HG03108 (cell line): Measurements from ENCODE around the gene FAM118B.

Experiments used
- ATAC-seq: cut with Tn5 transposase; IDR thresholded peaks from one replicate; pipeline ENCODE4 v1.9.1; 2021; ENCODE audit warnings: moderate library complexity; ENCODE audit not compliant: unreplicated experiment

FAM118B gene

DNA sequence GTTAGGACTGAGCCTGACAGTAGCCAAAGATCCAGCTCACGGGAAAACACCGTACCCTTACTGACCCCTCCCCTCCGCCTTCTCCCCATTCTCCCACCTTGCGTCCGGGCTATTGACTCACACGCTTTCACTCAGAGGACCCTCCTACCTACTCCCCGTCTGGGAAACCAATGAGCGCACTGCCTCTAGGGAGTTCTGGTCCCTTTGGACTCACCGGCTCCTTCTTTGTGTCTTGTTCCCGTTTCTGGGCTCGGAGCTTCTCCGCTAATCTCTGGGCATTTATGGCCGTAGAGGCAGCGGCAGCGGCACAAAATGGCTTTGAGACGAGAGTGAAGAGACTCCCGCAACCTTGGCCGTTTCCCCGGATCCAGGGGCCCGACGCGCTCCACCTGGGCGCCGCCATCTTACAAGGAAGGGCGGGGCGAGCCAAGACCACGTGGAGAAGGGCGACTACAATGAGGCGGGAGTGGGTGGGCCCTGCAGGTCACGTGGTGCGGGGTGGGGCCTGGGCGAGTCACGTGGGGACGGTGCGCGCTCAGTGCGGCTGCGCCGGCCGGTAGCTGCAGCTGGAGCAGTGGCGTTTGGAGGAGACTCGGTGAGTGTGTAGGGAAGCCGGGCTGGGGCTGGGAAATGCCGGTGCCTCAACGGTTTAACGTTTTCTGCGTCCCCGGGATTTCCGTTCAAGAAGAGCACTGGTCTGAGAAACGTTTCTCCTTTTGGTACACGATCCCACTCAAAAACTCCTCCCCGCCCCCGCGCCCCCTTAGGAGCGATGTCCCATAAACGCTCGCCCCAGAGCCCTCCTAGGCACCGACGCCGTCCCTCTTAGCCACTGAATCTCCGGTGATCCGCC is at the start of gene FAM118B, which contains the start of gene RPUSD4:
FAM118B (plus strand) TSS at position 547 of the 853 bp plus-strand sequence. CDS start 23,220 bp downstream, outside the sequence.
RPUSD4 (minus strand) TSS at position 415 of the 853 bp plus-strand sequence; CDS start at position 403, 12 bp downstream.
- peak; percentile 96 for ATAC-seq

DNA sequence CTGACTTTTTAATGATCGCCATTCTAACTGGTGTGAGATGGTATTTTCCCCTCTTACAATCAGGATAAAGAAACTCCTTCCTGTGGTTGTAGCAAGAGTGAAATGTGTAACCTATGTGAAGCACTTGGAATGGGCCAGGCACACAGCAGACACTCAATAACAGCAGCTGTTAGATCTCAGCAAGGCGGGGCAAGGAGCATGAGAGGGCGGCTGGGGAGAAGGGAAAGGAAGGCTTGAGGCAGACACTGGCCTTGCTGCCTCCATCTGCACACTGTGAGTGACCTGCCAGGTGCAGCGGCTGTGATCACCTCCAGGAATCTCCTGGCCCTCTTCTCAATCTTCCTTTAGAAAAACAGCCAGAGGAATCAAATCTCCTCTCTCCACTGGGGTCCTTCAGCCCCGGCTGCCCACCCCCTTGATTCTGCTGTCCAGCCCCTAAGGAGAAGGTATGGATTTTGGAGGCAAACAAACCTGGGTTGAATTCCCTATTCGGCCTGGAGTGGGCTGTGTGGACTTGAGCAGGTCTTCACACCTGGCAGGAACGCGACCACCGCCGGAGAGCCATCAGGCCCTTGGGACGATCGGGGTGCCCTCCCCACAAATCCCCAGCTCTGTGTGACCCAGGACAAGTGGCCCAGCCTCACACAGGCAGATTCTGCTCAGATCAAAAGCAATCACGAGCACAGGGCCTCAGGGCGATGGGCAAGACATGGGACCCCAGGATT is 49.1 kb upstream of the FAM118B start:
- ATAC-seq, result no peak

DNA sequence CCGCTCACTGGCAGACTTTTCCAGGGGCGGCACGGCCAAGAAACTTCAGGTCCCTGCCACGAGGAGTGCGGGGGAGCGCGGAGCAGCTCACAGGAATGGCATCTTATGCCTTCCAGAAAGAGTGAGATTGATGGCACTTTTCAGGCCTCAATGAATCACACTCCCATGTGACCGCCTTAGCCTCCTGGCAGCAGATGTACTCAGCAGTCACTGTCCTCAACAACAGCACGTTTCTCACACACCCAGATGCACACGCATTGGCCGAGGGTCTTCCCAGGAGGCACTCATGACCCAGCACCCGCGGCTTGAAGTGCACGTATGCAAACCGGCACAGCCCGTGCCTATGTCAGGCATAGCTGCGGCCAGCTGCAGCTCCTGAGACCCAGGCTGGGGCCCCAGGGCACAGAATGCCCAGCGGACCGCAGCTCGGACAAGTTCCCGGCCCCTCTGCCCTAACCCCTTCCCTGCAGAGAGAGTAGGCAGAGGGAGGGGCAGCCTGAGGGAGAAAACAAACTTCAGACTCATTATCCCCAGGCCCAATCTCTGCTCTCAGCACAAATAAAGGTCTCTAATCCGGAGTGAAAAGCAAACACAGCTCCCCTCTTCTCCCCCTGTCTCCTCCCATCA is 48.4 kb upstream of the FAM118B start:
- no peak for ATAC-seq

DNA sequence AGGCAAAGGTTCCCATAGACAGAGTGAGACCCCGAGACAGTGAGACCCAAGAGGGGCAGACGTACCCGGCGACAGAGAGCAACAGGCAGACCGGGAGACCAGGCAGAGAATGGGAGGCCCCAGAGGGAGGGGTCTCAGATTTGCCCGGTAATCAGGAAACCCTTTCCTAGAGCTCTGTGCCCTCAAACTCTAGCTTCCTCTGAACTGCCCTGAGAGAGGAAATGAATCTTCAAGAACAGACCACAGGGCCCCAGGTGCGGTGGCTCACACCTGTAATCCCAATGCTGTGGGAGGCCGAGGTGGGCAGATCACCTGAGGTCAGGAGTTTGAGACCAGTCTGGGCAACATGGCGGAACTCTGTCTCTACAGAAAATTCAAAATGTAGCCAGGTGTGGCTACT is 47.8 kb upstream of the FAM118B start:
- ATAC-seq, result no peak

DNA sequence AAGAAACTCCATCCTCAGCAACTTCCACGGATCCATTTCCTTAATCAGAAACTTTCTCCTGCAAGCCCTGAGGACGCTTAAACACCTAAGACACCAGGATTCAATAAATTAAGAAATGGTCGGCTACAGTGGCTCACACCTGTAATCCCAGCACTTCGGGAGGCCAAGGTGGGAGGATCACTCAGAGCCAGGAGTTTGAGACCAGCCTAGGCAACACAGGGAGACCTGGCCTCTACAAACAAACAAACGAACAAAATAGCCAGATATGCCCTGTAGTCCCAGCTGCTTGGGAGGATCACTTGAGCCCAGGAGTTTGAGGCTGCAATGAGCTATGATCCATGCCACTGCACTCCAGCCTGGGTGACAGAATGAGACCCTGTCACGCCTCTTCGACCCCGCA is 46.8 kb upstream of the FAM118B start:
- no peak for ATAC-seq

DNA sequence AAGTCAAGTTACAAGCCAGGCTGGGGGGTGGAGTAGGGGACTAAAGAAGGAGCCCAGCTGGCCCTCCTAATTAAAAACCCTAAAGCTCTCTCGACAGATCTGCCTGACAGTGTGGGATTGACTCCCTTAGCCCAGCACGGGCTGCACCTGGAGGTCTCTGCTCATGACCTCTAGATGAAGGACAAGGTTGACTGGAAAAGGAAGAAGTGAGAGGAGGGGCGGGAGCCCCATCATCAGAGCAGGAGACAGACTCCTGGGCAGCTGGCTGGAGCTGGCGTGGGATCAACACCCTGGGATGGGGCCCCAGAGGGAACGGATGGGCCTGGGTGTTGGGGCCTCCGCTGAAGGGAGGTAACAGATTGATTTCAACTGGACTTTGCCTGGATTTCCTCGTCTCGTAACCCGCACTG is 46.3 kb upstream of the FAM118B start:
- no peak for ATAC-seq

DNA sequence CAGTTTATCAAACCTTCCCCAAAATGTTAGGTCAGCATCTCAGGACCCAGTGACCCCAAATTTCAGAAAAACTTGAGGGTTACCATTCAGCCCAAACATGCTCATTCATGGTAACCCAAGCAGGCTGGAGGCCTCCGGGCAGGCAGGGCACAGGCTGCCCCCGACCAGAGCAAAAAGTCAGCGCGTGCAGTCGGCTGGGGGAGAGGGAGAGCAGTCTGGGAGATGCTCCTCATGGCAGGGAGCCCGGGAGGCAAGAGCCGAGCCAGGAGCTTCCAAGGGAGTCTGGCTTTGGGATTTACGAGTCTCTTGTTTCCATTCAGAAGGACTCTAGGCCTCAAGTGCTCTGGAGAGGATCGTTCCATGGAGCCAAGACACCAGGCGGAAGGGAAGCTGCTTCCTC is 45.8 kb upstream of the FAM118B start:
- ATAC-seq, result no peak

DNA sequence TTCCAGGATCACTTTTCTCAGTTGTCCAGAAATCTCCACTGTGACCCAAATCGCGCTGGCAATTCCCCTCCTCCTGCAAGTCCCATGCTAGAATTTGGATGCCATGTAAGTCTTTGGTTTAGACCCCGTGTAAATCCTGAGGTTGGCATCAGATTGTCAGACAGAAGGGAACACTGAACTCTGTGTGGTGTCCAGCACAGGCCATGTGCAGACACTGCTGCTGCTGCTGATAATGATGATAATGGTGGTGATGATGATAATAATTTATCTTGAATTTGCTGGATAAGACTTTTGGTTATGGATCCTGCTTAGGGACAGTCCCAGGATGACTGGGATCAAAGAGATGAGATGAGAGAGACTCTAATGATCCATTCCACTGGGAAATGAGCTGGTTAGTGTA is 45.2 kb upstream of the FAM118B start:
- no peak for ATAC-seq

DNA sequence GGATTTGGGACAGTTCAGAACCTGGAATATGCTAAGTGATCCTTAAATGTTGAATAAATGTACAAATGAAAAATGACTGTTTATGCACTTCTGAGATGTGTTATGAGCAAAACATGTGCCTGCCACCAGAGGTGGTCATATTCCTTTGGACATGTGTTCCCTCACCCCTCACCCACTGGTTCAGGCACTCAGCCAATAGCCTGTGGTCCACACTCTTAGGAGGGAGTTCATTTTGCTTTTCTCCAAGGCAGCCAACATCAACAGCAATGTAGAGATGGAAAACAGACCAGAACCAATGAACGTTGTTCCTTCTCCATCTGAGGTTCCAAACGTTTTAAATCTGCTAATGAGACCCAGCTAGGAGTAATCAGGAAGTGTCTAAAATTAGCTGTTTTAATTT is 44.1 kb upstream of the FAM118B start:
- ATAC-seq, result no peak

DNA sequence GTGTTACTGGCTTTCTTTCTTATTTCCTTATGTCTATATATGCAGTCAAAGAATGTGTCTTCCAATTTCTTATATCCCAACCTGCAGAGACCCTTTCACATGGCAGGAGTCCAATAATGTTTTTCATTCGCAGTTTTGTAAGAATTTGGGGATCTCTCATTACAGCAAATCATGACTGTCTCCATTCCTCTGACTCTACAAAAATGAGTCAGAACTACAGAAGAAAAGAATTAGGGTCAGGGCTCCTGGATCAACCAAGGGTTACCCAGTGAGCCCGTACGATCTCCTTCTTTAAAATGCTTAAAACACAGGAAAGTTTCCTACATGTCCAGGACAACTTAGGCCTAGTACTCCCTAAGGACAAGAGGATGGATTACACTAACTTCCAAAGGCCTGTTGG is 42.3 kb upstream of the FAM118B start:
- ATAC-seq, result no peak

DNA sequence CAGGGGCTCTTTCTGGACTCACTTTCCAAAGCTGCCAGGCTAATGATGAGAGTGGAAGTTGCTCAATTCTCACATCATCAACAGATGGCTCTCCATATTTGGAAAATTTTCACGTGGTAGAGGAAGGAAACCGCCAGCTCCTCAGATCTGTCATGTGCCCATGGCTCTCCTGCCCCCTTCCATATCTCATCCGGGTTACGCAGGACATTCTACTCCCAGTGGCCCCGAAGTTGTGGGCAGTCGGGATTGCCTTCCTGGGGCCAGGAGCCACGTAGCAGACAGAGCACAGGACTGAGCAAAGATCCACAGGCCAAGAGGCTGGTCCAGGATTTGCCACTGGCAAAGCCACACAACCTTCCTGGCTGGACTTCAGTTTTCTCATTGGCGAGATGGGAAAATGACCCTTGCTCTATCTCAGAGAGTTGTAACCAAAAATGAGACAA is 39.0 kb upstream of the FAM118B start:
- ATAC-seq, result no peak

DNA sequence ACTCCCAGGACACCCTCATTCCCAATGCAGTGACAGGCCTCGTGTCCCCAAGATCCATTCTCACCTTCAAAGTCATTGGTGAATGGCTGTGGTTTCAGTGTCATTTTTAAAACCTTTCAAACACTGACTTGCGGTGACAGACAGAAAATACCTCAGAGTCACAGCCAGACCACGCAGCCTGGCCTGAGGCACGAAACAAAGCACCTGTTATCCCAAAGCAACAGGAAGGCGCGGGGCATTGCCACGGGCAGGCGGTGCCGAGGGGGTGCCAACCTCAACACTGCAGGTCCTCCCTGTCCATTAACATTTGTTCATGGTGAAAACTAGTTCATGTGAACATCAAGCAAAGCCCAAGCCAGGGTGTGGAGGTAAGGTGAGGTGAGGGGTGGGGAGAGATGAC is 38.3 kb upstream of the FAM118B start:
- ATAC-seq, result no peak

DNA sequence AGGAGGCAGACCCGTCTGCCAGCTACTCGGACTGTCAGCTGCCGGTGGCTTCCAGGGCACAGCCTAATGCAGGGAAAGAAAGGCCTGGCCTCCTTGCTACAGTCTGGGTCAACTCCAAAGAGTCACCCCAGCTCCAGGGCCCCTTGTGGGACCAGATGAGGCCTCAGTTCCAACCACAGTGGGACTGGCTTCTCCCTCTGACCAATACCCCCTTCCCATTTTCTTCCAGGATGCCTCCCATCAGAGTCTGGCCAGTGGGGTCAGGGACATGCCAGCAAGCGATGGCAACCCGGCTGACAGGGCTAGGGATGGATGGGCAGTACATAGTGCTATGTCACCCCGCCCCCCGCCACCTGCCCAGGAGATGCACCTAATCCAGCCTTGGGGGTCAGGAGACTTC is 36.8 kb upstream of the FAM118B start:
- no peak for ATAC-seq

DNA sequence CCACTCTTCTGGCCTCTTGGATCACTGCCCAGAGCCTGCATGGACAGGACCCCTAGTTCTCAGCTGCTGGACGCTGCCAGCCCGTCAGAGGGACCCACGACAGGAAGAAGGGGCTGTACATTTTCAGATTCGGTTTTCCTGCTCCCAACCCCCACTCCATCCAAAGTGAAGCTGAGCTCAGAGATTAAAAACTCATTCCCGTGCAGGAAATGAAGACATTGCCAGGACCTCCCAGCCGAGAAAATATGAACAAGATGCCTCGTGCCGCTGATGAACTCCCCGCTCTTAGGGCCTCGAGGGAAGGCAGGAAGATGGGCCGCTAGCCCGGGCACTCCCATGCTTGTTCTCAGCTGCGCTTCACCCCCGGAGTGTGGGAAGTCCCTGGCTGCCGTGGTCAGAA is 36.2 kb upstream of the FAM118B start:
- no peak for ATAC-seq

DNA sequence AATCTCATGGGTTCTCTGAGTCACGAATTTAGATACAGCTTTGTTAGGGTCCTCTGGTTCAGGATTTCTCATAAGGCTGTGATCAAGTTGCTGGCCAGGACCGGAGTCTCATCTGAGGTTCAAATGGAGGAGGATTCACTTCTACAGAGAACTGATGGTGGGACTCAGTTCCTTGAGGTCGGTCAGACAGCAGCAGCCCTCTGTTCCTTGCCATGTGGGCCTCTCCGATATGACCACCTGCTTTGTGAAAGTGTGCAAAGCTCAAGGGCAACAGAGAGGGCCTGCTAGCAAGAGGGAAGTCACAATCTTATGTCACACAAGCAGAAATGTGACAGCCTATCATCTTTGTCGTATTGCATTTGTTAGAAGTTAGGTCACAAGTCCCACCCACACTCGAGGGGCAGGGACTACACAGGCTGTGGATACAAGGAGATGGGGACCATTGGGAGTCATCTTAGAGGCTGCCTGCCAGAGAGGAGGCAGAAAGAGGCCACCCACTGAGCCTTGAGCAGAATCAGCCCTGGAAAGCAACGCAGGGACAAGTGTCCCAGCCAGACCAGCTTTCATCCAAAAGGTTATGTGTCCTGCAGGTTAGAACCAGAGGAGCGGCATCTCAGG is 34.6 kb upstream of the FAM118B start:
- ATAC-seq, result no peak

DNA sequence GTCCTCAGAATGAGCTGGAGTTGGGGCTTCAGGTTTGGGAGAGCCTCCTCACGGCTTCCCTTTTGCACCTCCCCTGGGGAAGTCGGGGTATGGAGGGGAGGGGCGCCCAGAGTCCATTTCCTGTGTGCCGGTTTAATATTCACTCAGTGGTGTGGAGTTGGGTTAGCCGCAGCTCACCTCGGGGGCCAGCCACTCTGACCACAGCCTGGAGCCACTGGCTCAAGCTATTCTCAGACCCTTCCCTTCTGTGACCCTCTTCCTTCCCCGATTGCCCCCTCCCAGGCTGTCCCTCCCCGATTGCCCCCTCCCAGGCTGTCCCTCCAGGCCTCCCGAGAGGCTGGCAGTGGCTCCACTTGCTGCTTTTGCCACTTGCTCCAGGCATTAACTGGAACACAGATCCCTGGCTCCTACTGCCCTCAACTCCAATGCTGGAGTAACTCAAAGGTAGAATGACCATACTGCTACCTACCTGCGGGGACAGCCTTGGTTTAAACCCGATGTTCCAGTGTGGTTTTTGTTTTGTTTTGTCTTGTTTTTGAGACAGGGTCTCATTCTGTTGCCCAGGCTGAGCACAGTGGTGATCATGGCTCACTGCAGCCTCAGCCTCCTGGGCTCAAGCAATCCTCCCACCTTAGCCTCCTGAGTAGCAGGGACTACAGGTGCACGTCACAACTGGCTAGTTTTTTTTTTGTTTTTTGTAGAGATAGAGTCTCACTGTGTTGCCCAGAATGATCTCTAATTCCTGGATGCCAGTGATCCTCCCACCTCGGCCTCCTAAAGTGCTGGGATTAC is 29.4 kb upstream of the FAM118B start:
- peak; percentile 87 for ATAC-seq

DNA sequence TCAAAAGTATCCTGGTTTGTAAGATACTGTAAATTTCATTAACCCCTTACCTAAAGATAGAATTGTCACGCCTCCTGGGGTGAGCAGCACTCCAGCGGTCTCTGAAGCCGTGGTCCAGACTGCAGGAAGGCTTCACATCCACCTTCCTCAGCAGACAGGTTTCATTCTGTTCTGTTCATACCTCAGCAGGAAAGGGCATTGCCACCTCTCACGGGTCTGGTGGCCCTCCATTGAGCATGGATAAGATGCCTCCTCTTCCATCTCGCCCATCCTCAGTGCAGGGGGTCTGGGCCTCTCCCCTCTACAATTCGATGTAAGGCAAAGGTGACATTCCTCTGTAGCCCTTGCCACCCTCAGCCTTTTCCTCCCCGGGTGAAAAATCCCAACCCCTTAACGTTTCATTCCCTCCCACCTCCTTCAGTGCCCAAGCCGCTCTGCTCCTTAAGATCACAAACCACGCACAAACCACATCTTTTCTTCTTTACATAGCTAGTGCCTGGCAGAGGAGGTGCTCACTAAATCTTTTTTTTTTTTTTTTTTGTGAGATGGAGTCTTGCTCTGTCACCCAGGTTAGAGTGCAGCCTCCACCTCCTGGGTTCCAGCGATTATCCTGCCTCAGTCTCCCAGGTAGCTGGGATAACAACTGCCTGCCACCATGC is 28.7 kb upstream of the FAM118B start:
- no peak for ATAC-seq

DNA sequence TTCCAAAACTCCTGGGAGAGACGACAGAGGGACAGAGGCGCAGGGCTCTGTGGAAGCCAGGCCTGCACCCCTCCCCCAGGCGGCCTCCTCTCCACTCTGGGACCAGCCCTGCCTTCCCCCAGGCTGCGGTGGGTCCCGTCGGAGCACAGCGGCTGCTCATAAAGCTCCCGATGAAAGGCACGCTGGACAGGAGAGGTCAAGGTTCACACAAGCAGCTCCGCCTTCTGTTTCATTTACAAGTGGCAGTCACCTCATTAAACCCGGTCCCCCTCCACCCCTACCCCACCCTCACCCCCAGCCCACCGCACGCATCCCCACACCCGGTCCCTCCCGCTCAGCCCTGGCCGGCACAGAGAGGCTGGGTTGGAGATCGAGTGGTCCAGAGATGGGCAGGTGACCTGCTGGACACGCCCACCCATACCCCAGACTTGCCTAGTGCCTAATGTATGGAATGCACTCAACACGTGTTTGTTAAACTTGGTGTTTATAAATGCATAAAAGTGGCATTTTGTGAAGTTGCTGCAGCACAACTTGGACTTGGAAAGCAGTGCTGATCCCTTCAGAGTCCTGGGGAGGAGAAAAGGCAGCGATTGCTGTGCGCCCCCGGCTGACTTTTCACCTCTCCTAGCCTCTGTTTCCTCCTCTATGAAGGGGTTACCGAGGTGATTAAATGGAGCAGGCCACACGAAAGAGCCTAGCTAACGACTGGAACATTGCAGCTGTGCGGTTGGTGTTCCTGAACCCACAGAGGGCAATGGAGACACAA is 26.1 kb upstream of the FAM118B start:
- no peak for ATAC-seq

DNA sequence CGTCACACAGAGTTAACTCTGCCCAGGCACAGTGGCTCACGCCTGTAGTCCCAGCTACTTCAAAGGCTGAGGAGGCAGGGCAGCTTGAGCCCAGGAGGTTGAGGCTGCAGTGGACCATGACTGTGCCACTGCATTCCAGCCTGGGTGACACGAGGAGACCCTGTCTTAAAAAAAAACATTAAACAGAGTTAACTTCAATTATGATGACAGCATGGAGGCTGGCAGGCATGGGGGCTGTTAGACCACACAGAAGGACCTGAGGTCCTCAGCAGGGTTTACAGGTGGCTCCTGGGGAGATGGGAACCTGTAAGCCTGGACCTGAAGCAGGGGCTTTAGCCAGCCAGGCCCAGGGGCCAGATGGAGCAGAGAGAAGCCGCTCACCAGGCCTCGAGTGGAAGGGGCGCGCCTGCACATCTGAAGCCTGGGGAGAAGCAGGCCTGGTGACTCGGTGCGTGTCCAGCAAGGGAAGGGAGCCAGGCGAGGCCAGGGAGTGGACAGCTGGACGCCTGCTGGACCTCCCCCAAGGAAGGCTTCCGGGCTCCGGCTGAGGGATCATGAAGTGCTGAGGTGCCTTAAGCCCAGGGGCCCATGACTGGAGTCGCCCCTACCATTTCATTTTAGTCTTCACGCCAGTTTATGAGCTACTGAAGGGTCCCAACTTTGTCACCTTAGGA is 25.4 kb upstream of the FAM118B start:
- ATAC-seq, result no peak
